Chondrocyte (in vitro differentiated cells): Measurements from ENCODE around the gene PNPLA6. TPM values are rescaled to one million over a fixed set of nuclear protein-coding genes. Genes with fewer than 3 reads are reported as not detected.
A peak's percentile ranks its signal among the peaks of the same experiment; 100 is the strongest.

Experiments
- DNase-seq: peaks from one replicate; pipeline ENCODE4 v3.0.0; 2021; ENCODE audit warnings: mixed read lengths, low spot score
- H3K27ac Mint-ChIP-seq: one replicate; pipeline ENCODE4 v1.8.0; 2021; ENCODE audit warnings: mild to moderate bottlenecking, moderate library complexity, mixed read lengths; ENCODE audit not compliant: unreplicated experiment
- H3K27me3 Mint-ChIP-seq: 2 replicates; pipeline ENCODE4 v1.8.0; 2021; ENCODE audit warnings: low read depth, mixed read lengths
- H3K36me3 Mint-ChIP-seq: 2 replicates; pipeline ENCODE4 v1.8.0; 2021; ENCODE audit warnings: low read depth, mixed read lengths
- H3K4me1 Mint-ChIP-seq: 2 replicates; pipeline ENCODE4 v1.8.0; 2021; ENCODE audit warnings: low read depth, mild to moderate bottlenecking, mixed read lengths
- H3K4me3 Mint-ChIP-seq: one replicate; pipeline ENCODE4 v1.8.0; 2021; ENCODE audit warnings: mild to moderate bottlenecking, moderate library complexity, mixed read lengths; ENCODE audit not compliant: unreplicated experiment
- H3K9me3 Mint-ChIP-seq: 2 replicates; pipeline ENCODE4 v1.8.0; 2021; ENCODE audit warnings: low read depth, mixed read lengths
- CTCF ChIP-seq: fragments of 200-600 bp; sonication (generic); IDR thresholded peaks from 2 replicates; pipeline ENCODE4 v1.5.0; 2021; ENCODE audit warnings: antibody characterized with exemption, mild to moderate bottlenecking, moderate library complexity
- total RNA-seq: library from RNA; stranded (reverse); gene quantifications from 3 replicates; pipeline ENCODE4 v1.2.1, GENCODE V29; 2021

Gene PNPLA6
- total RNA-seq, 1 donor from 2014 or later: 87.9 TPM

GRCh38 chr19:7526059-7526929 lies 9.2 kb upstream of the PNPLA6 start:
- Mint-ChIP-seq H3K4me3 (no peak overlapping the region), H3K27ac (no peak overlapping the region), H3K36me3 (peaks cover 8% of the 10 kb centered on the region), H3K9me3 (no peaks in the 10 kb centered on the region), H3K4me1 (peaks cover 12% of the 10 kb centered on the region), H3K27me3 (no peaks in the 10 kb centered on the region)
- TF ChIP-seq CTCF: no peak
- no peak for DNase-seq

GRCh38 chr19:7527516-7528191 lies 7.9 kb upstream of the PNPLA6 start:
- H3K9me3 Mint-ChIP-seq: no peaks in the 10 kb centered on the region
- TF ChIP-seq CTCF: no peak
- H3K27ac Mint-ChIP-seq: no peak overlapping the region
- peaks cover 8% of the 10 kb centered on the region for H3K4me1 Mint-ChIP-seq
- H3K4me3 Mint-ChIP-seq: no peak overlapping the region
- peaks cover 9% of the 10 kb centered on the region for H3K36me3 Mint-ChIP-seq
- no peak for DNase-seq
- H3K27me3 Mint-ChIP-seq: no peaks in the 10 kb centered on the region

- no peak overlapping the region for H3K27ac Mint-ChIP-seq
- H3K36me3 Mint-ChIP-seq: peaks cover 9% of the 10 kb centered on the region
- DNase-seq: no peak
- no peaks in the 10 kb centered on the region for H3K27me3 Mint-ChIP-seq
- H3K9me3 Mint-ChIP-seq: no peaks in the 10 kb centered on the region
- H3K4me1 Mint-ChIP-seq: peaks cover 13% of the 10 kb centered on the region
- H3K4me3 Mint-ChIP-seq: no peak overlapping the region
- TF ChIP-seq CTCF: no peak
These were observed 7.4 kb upstream of the PNPLA6 start for GRCh38 chr19:7528192-7528519.

- Mint-ChIP-seq H3K4me1 (peaks cover 10% of the 10 kb centered on the region), H3K9me3 (no peaks in the 10 kb centered on the region), H3K36me3 (peaks cover 9% of the 10 kb centered on the region), H3K27me3 (no peaks in the 10 kb centered on the region), H3K27ac (peak overlapping the region; percentile 57), H3K4me3 (no peak overlapping the region)
- no peak for TF ChIP-seq CTCF
- no peak for DNase-seq
These were observed 6.8 kb upstream of the PNPLA6 start for GRCh38 chr19:7528522-7529245.

- no peak for DNase-seq
- no peak for TF ChIP-seq CTCF
- peaks cover 9% of the 10 kb centered on the region for H3K36me3 Mint-ChIP-seq
These were observed 6.3 kb upstream of the PNPLA6 start for GRCh38 chr19:7529246-7529600.

More at GRCh38 chr19:7529246-7529600, 6.3 kb upstream of the PNPLA6 start:
- Mint-ChIP-seq H3K27me3 (no peaks in the 10 kb centered on the region), H3K4me1 (peaks cover 11% of the 10 kb centered on the region), H3K27ac (no peak overlapping the region), H3K4me3 (no peak overlapping the region), H3K9me3 (no peaks in the 10 kb centered on the region)
